Activated CD4-positive, alpha-beta T cell treated with anti-CD3 and anti-CD28 coated beads for 4 hours (primary cell): ENCODE data around the gene PTPN6.

Source experiments
- DNase-seq, 2 donors: peaks; one replicate each; pipeline ENCODE4 v3.0.0-alpha.2; 2020

Gene PTPN6

GRCh38 chr12:6975297-6976032, 24.3 kb downstream of the PTPN6 start:
- no peak for DNase-seq

- no peak for DNase-seq
These were observed 26.5 kb downstream of the PTPN6 start for GRCh38 chr12:6977653-6978052.

GRCh38 chr12:6978188-6978587, 27.0 kb downstream of the PTPN6 start:
- DNase-seq, result no peak

- DNase-seq, result no peak
These were observed 27.5 kb downstream of the PTPN6 start for GRCh38 chr12:6978611-6979011.

- no peak for DNase-seq
These were observed 27.9 kb downstream of the PTPN6 start for GRCh38 chr12:6979021-6979420.

GRCh38 chr12:6979453-6979852, 28.3 kb downstream of the PTPN6 start:
- no peak for DNase-seq

- DNase-seq, result no peak
These were observed 28.9 kb downstream of the PTPN6 start for GRCh38 chr12:6980075-6980474.

GRCh38 chr12:6980740-6981139, 29.6 kb downstream of the PTPN6 start:
- DNase-seq, result no peak

GRCh38 chr12:6981152-6982052, 30.2 kb downstream of the PTPN6 start:
- DNase-seq, result no peak

- no peak for DNase-seq
These were observed 31.4 kb downstream of the PTPN6 start for GRCh38 chr12:6982532-6982931.

GRCh38 chr12:6987956-6988553, 36.9 kb downstream of the PTPN6 start:
- DNase-seq, result no peak

GRCh38 chr12:6996040-6996441, 44.9 kb downstream of the PTPN6 start:
- DNase-seq, result no peak

- DNase-seq, result no peak
These were observed 47.7 kb downstream of the PTPN6 start for GRCh38 chr12:6998715-6999451.

GRCh38 chr12:7001921-7002591, 50.9 kb downstream of the PTPN6 start:
- DNase-seq, result no peak

GRCh38 chr12:7004287-7004803, 53.2 kb downstream of the PTPN6 start:
- no peak for DNase-seq

GRCh38 chr12:7004840-7005239, 53.7 kb downstream of the PTPN6 start:
- DNase-seq, result no peak

GRCh38 chr12:7005311-7005710, 54.2 kb downstream of the PTPN6 start:
- no peak for DNase-seq

- no peak for DNase-seq
These were observed 55.5 kb downstream of the PTPN6 start for GRCh38 chr12:7006639-7007038.

GRCh38 chr12:7008864-7009263, 57.7 kb downstream of the PTPN6 start:
- no peak for DNase-seq

GRCh38 chr12:7009512-7009911, 58.4 kb downstream of the PTPN6 start:
- DNase-seq, result no peak
